ENCODE data around the gene ATXN7L1.

GRCh38 chr7:105734233-105734632 is 142.2 kb downstream of the ATXN7L1 start:
- no peak for TF ChIP-seq ZNF8 (CRISPR knock-in tag; IDR thresholded peaks at IDR 0.05)
- TF ChIP-seq BACH2 (CRISPR knock-in tag; IDR thresholded peaks at IDR 0.05; ENCODE audit: borderline replicate concordance): no peak
- no peak for TF ChIP-seq ZFP3 (CRISPR knock-in tag; IDR thresholded peaks at IDR 0.05)
- TF ChIP-seq ZNF70 (CRISPR knock-in tag; IDR thresholded peaks at IDR 0.05): no peak
